CD4-positive, alpha-beta T cell (primary cell): ENCODE results near the gene TFRC. TPM values are rescaled to one million over a fixed set of nuclear protein-coding genes. Genes with fewer than 3 reads are reported as not detected.

Experiments
- ATAC-seq: fragments of 200-7000 bp; cut with Tn5 transposase; one replicate; pipeline ENCODE4 v1.10.0; 2022; ENCODE audit warnings: mild to moderate bottlenecking; ENCODE audit not compliant: poor library complexity
- CTCF ChIA-PET: fragments of 350-600 bp; sonication (Branson Sonifier 250); formaldehyde crosslinking; loops from one replicate; lab custom pipeline; 2021; ENCODE audit warnings: antibody characterized with exemption, inconsistent platforms; lab: Charles Lee
- POLR2A ChIA-PET: fragments of 350-600 bp; sonication (Branson Sonifier 250); formaldehyde crosslinking; loops from one replicate; lab custom pipeline; 2021; ENCODE audit warnings: antibody characterized with exemption, inconsistent platforms; lab: Charles Lee
- DNase-seq, 14 experiments: peaks; one replicate each; pipeline ENCODE4 v3.0.0-alpha.2; 2013 to 2020; ENCODE audit warnings: mixed read lengths in 2 of 14
- H3K27ac ChIP-seq, 2 donors: one replicate each; pipeline versions ENCODE4 v1.5.1 to v1.7.0; 2013; ENCODE audit warnings: low read length in 2 of 2, low read depth in 1 of 2, mild to moderate bottlenecking in 1 of 2
- H3K27me3 ChIP-seq, 2 experiments: 1 replicate in 1 of 2; 2 replicates in 1 of 2; pipeline versions ENCODE4 v1.6.1 to v1.7.0; 2013; ENCODE audit warnings: low read length in 2 of 2, control low read depth in 1 of 2, mild to moderate bottlenecking in 1 of 2, moderate library complexity in 1 of 2; ENCODE audit not compliant: insufficient read depth in 2 of 2, control insufficient read depth in 1 of 2
- H3K36me3 ChIP-seq: one replicate; pipeline ENCODE4 v1.6.1; 2013; ENCODE audit warnings: low read length, control low read depth; ENCODE audit not compliant: insufficient read depth
- H3K4me1 ChIP-seq: one replicate; pipeline ENCODE4 v1.6.1; 2013; ENCODE audit warnings: low read length, control low read depth; ENCODE audit not compliant: insufficient read depth
- H3K4me3 ChIP-seq: one replicate; pipeline ENCODE4 v1.5.1; 2013; ENCODE audit warnings: mild to moderate bottlenecking, low read length, moderate library complexity
- H3K9me3 ChIP-seq, 2 experiments: 1 replicate in 1 of 2; 2 replicates in 1 of 2; pipeline versions ENCODE4 v1.6.1 to v1.7.0; 2013; ENCODE audit warnings: low read length in 2 of 2, mild to moderate bottlenecking in 2 of 2, control low read depth in 1 of 2, moderate library complexity in 1 of 2; ENCODE audit not compliant: control insufficient read depth in 1 of 2, insufficient read depth in 1 of 2
- H3K27ac Mint-ChIP-seq: one replicate; pipeline ENCODE4 v1.8.0; 2020; ENCODE audit warnings: mixed read lengths
- H3K27me3 Mint-ChIP-seq: one replicate; pipeline ENCODE4 v1.8.0; 2021; ENCODE audit warnings: mixed read lengths
- H3K36me3 Mint-ChIP-seq: one replicate; pipeline ENCODE4 v1.8.0; 2021; ENCODE audit warnings: low read depth, mixed read lengths
- H3K4me1 Mint-ChIP-seq: one replicate; pipeline ENCODE4 v1.8.0; 2021; ENCODE audit warnings: low read depth, mixed read lengths
- H3K4me3 Mint-ChIP-seq: one replicate; pipeline ENCODE4 v1.8.0; 2020; ENCODE audit warnings: mild to moderate bottlenecking, mixed read lengths
- H3K9me3 Mint-ChIP-seq: one replicate; pipeline ENCODE4 v1.8.0; 2020; ENCODE audit warnings: mixed read lengths
- CTCF ChIP-seq: fragments of 200-600 bp; IDR thresholded peaks from one replicate; pipeline ENCODE4 v1.8.0; 2022; ENCODE audit warnings: antibody characterized with exemption, mild to moderate bottlenecking
- intact Hi-C, 2 experiments: fragments of 100-400 bp; cut with DNase I in 1 of 2; cut with micrococcal nuclease in 1 of 2; formaldehyde crosslinking; loops; one replicate each; pipeline versions ENCODE4 v1.15.1 to v1.9.0; 2023 to 2025; cut with DNase I, micrococcal nuclease
- total RNA-seq, 174 experiments: library from RNA in 2 of 174; stranded (reverse) in 2 of 174; gene quantifications; one replicate each; pipeline ENCODE4 v1.2.3 and lab custom pipeline; 2021 to 2026

Gene TFRC
- total RNA-seq, 2 experiments from 2014 or later = 154 to 159 TPM

GRCh38 chr3:196012941-196013476, 68.9 kb downstream of the TFRC start:
- intact Hi-C loops = no loop called here
- Mint-ChIP-seq H3K27me3 (peaks cover 8% of the 10 kb centered on the region), H3K4me3 (no peak overlapping the region), H3K27ac (no peak overlapping the region), H3K36me3 (no peaks in the 10 kb centered on the region), H3K4me1 (no peaks in the 10 kb centered on the region), H3K9me3 (peaks cover 10% of the 10 kb centered on the region)
- ATAC-seq = no peak
- Histone ChIP-seq H3K4me3 (no peak overlapping the region), H3K27ac (no peak overlapping the region), H3K36me3 (no peaks in the 10 kb centered on the region), H3K4me1 (no peaks in the 10 kb centered on the region), H3K9me3 (peaks cover 0 to 6% of the 10 kb centered on the region in 2 experiments), H3K27me3 (no peaks in the 10 kb centered on the region)
- TF ChIP-seq CTCF = no peak
- ChIA-PET POLR2A (no interaction called here), CTCF (no interaction called here)
- DNase-seq = no peak

- peaks cover 0 to 6% of the 10 kb centered on the region in 2 experiments for H3K9me3 ChIP-seq
- no peak overlapping the region for H3K4me3 Mint-ChIP-seq
- DNase-seq (no peak), ATAC-seq (no peak)
- no peaks in the 10 kb centered on the region for H3K4me1 Mint-ChIP-seq
- TF ChIP-seq CTCF = no peak
- no peaks in the 10 kb centered on the region for H3K36me3 ChIP-seq
- peaks cover 10% of the 10 kb centered on the region for H3K9me3 Mint-ChIP-seq
- no peaks in the 10 kb centered on the region for H3K4me1 ChIP-seq
- H3K4me3 ChIP-seq = no peak overlapping the region
- POLR2A ChIA-PET = no interaction called here
- H3K27ac Mint-ChIP-seq = no peak overlapping the region
- peaks cover 12% of the 10 kb centered on the region for H3K27me3 Mint-ChIP-seq
- no peaks in the 10 kb centered on the region for H3K27me3 ChIP-seq
- intact Hi-C loops = no loop called here
- CTCF ChIA-PET = no interaction called here
- H3K36me3 Mint-ChIP-seq = no peaks in the 10 kb centered on the region
- H3K27ac ChIP-seq = no peak overlapping the region
Measured at GRCh38 chr3:196012481-196012880, 69.4 kb downstream of the TFRC start.

GRCh38 chr3:196009456-196009855, 72.4 kb downstream of the TFRC start:
- intact Hi-C loops = no loop called here
- no peak for TF ChIP-seq CTCF
- H3K4me1 Mint-ChIP-seq = no peaks in the 10 kb centered on the region
- POLR2A ChIA-PET = no interaction called here
- peaks cover 12% of the 10 kb centered on the region for H3K27me3 Mint-ChIP-seq
- Histone ChIP-seq H3K4me3 (no peak overlapping the region), H3K9me3 (peaks cover 0 to 6% of the 10 kb centered on the region in 2 experiments), H3K36me3 (no peaks in the 10 kb centered on the region), H3K4me1 (no peaks in the 10 kb centered on the region), H3K27ac (no peak overlapping the region), H3K27me3 (no peaks in the 10 kb centered on the region)
- DNase-seq = no peak
- CTCF ChIA-PET = no interaction called here
- no peak overlapping the region for H3K4me3 Mint-ChIP-seq
- H3K36me3 Mint-ChIP-seq = no peaks in the 10 kb centered on the region
- no peak for ATAC-seq
- H3K9me3 Mint-ChIP-seq = peaks cover 10% of the 10 kb centered on the region
- H3K27ac Mint-ChIP-seq = no peak overlapping the region
